Effector memory CD8-positive, alpha-beta T cell (primary cell): ENCODE data around the gene CDA.

ENCODE experiments used
- ATAC-seq: fragments of 150-1000 bp; cut with Tn5 transposase; replicated peaks from 2 replicates; pipeline ENCODE4 v1.10.0; 2021; ENCODE audit warnings: mild to moderate bottlenecking, moderate library complexity
- DNase-seq, 3 experiments: peaks; one replicate each; pipeline ENCODE4 v3.0.0; 2021
- H3K27ac Mint-ChIP-seq, 2 donors: one replicate each; pipeline ENCODE4 v1.8.0; 2022; ENCODE audit warnings: mild to moderate bottlenecking in 2 of 2, mixed read lengths in 2 of 2, moderate library complexity in 2 of 2
- H3K27me3 Mint-ChIP-seq, 2 donors: one replicate each; pipeline ENCODE4 v1.8.0; 2022; ENCODE audit warnings: mixed read lengths in 2 of 2
- H3K36me3 Mint-ChIP-seq: one replicate; pipeline ENCODE4 v1.8.0; 2022; ENCODE audit warnings: mild to moderate bottlenecking, moderate library complexity, mixed read lengths; ENCODE audit not compliant: insufficient read depth
- H3K4me1 Mint-ChIP-seq, 2 donors: one replicate each; pipeline ENCODE4 v1.8.0; 2022; ENCODE audit warnings: low read depth in 2 of 2, mixed read lengths in 2 of 2
- H3K4me3 Mint-ChIP-seq, 2 donors: one replicate each; pipeline ENCODE4 v1.8.0; 2022; ENCODE audit warnings: mild to moderate bottlenecking in 2 of 2, mixed read lengths in 2 of 2, moderate library complexity in 2 of 2
- H3K9me3 Mint-ChIP-seq, 2 donors: one replicate each; pipeline ENCODE4 v1.8.0; 2022; ENCODE audit warnings: mixed read lengths in 2 of 2

Gene CDA

DNA sequence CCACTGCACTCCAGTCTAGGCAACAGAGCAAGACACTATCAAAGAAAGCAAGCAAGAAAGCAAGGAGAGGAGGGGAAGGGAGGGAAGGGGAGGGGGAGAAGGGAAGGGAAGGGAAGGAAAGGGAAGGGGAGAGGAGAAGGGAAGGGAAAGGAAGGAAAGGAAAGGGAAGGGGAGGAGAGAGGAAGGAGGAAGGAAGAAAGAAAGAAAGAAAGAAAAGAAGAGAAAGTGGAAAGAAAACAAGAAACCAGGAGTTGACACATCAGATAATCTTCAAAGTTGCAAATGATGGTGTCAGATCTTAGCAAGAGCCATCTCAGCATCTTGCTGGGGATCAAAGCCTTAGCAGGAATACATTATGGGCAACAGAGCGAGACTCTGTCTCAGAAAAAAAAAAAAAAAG, 14.9 kb upstream of the CDA start:
- peaks cover 0 to 2% of the 10 kb centered on the region in 2 donors for H3K4me1 Mint-ChIP-seq
- H3K4me3 Mint-ChIP-seq, result no peak overlapping the region
- no peak for ATAC-seq
- H3K36me3 Mint-ChIP-seq, result no peaks in the 10 kb centered on the region
- H3K27me3 Mint-ChIP-seq, result peaks cover 57 to 63% of the 10 kb centered on the region in 2 donors
- DNase-seq, result no peak
- no peak overlapping the region for H3K27ac Mint-ChIP-seq
- H3K9me3 Mint-ChIP-seq, result peaks cover 0 to 2% of the 10 kb centered on the region in 2 donors

DNA sequence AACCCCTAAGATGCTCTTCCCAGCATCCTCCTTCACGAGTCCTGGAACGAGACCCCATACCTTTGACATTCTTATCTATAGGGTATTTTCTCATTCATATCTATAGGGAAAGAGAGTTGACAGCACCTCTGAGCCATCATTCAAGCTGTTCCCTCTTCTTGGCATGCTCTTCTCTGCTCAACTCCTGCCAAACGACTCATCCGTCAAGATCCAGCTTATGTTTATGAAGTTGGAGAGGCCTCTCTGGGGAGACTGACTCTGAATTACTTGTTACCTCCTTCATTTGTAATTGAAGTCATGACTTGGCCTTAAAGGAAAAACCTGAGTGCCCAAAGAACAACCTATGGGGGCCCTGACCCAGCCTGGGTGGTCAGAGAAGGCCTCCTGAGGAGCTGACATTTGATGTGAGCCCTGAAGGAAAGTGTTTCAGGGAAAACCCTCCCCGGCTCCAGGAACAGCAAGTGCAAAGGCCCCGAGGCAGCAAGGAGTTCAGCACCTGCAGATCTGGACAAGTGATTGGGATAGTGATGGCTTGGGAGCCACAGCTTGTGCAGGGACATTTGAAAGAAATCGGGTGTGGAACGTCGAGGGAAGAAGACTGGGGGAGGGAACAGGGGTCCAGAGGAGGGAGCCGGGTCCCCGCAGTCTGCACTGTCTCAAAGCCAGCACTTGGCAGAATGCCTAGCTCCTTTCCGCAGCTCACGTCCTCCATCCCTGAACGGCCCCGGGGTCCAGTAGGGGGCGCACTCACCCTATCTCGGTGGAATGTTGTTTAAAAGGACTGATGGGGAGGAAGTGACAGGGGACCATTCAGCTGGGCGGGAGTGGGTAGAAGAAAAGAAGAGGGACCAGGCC, 14.0 kb upstream of the CDA start:
- Mint-ChIP-seq H3K27ac (no peak overlapping the region), H3K4me3 (no peak overlapping the region), H3K9me3 (no peaks in the 10 kb centered on the region), H3K27me3 (peaks cover 48 to 59% of the 10 kb centered on the region in 2 donors), H3K4me1 (peaks cover 0 to 2% of the 10 kb centered on the region in 2 donors), H3K36me3 (no peaks in the 10 kb centered on the region)
- DNase-seq (peak in 2 of 3 experiments; percentile 21 to 38), ATAC-seq (peak; percentile 48)

DNA sequence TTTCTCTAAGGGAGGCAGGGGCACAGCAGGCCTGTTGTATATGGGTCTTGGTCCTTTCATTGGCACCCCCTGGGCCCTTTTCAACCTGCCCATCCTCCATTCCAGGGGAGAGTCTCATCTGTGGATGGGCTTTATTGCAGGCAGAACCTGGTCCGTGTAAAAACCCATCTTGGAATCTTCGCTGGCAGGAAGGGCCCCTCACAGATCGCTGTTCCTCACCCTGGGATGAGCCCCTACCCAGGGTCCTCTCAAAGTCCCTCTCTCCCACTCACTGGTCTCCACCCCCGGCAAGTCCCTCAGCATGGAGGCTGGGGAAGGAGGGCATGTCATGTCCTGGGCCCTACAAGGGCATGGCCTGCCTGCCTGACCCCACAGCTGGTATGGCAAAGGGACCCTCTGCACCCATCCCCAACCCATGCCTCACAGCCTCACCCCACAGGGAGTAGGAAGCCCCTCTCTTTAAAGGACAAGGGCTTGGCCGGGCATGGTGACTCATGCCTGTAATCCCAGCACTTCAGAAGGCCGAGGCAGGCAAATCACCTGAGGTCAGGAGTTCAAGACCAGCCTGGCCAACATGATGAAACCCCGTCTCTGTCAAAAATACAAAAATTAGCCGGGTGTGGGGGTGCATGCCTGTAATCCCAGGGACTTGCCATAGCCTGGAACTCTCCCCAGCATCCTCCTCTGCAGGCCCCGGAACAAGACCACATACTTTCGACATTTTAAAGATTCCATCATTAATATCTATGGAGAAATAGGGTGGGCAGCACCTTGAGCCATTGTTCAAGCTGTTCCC, 13.2 kb upstream of the CDA start:
- no peaks in the 10 kb centered on the region for H3K36me3 Mint-ChIP-seq
- peaks cover 40 to 51% of the 10 kb centered on the region in 2 donors for H3K27me3 Mint-ChIP-seq
- H3K9me3 Mint-ChIP-seq, result no peaks in the 10 kb centered on the region
- H3K4me1 Mint-ChIP-seq, result peaks cover 0 to 2% of the 10 kb centered on the region in 2 donors
- no peak overlapping the region for H3K27ac Mint-ChIP-seq
- no peak for ATAC-seq
- no peak for DNase-seq
- no peak overlapping the region for H3K4me3 Mint-ChIP-seq

DNA sequence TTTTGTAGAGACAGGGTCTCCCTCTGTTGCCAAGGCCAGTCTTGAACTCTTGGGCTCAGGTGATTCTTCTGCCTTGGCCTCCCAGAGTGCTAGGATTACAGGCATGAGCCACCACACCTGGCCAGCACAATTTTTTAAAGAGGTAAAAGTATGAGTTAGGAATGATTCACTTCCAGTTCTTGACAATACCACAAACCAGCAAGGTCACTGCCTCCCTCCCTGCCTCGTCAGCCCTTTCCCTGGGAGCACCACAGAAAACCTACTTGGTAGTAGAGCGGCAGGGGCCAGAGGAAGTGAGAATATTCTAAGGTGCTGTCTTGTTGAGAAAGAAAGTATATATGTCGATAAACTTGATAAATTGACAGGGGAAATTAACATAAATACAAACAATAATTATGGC, 10.8 kb upstream of the CDA start:
- no peak for DNase-seq
- no peak overlapping the region for H3K4me3 Mint-ChIP-seq
- no peak overlapping the region for H3K27ac Mint-ChIP-seq
- no peak for ATAC-seq
- H3K4me1 Mint-ChIP-seq, result peaks cover 0 to 2% of the 10 kb centered on the region in 2 donors
- H3K9me3 Mint-ChIP-seq, result no peaks in the 10 kb centered on the region
- no peaks in the 10 kb centered on the region for H3K36me3 Mint-ChIP-seq
- H3K27me3 Mint-ChIP-seq, result peaks cover 25 to 38% of the 10 kb centered on the region in 2 donors

GRCh38 chr1:20578721-20579395, 10.0 kb upstream of the CDA start:
- H3K36me3 Mint-ChIP-seq, result no peaks in the 10 kb centered on the region

DNA sequence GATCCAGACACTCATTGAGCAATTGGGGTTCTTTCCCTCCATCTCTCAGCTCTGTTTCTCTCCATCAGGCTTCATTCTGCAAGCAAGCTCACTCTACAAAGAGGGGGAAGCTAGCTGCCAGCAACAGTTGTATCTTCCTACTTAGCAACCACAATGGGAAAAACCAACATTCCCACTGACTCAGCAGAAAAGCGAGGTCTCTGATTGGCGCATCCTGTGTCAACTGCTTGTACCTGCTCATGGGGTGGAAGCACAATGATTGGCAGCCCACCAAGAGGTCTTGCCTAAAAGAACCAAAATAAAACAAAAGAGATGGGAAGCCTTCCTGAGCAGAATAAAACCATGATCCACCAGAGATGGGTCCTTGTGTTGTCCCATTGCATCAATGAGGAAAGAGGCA, 4.0 kb upstream of the CDA start:
- no peak for ATAC-seq
- Mint-ChIP-seq H3K9me3 (no peaks in the 10 kb centered on the region), H3K27ac (no peak overlapping the region), H3K36me3 (no peaks in the 10 kb centered on the region), H3K4me1 (peaks cover 10% of the 10 kb centered on the region in 2 donors), H3K27me3 (peaks cover 35 to 54% of the 10 kb centered on the region in 2 donors), H3K4me3 (no peak overlapping the region)
- DNase-seq, result no peak

More at GRCh38 chr1:20578721-20579395, 10.0 kb upstream of the CDA start:
- Mint-ChIP-seq H3K27ac (no peak overlapping the region), H3K27me3 (peaks cover 17 to 30% of the 10 kb centered on the region in 2 donors), H3K4me3 (no peak overlapping the region), H3K9me3 (no peaks in the 10 kb centered on the region), H3K4me1 (peaks cover 0 to 2% of the 10 kb centered on the region in 2 donors)
- no peak for ATAC-seq
- DNase-seq, result no peak

GRCh38 chr1:20586953-20587660, 1.8 kb upstream of the CDA start:
- no peaks in the 10 kb centered on the region for H3K9me3 Mint-ChIP-seq

DNA sequence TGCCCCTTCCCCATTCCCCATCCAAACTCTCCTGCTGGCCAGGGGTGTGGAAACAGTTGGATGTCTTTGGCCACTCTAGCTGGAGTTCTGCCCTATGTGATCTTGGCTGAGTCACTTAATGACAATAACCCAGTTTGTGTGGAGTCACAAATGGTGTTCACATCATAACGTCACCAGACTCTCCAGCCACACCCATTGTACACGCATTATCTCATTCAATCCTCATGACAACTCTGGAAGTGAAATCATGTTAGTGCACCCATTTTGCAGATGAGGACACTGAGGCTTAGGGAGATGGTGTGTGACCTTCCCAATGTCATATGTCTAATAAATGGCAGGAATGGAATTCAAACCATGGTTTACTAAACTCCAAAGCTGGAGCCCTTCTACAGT, 1.2 kb upstream of the CDA start:
- Mint-ChIP-seq H3K27ac (no peak overlapping the region), H3K27me3 (peaks cover 59 to 82% of the 10 kb centered on the region in 2 donors), H3K4me3 (no peak overlapping the region), H3K4me1 (peaks cover 10 to 11% of the 10 kb centered on the region in 2 donors), H3K9me3 (no peaks in the 10 kb centered on the region), H3K36me3 (no peaks in the 10 kb centered on the region)
- no peak for DNase-seq
- no peak for ATAC-seq

More at GRCh38 chr1:20586953-20587660, 1.8 kb upstream of the CDA start:
- no peak overlapping the region for H3K27ac Mint-ChIP-seq
- H3K36me3 Mint-ChIP-seq, result no peaks in the 10 kb centered on the region
- peaks cover 10 to 11% of the 10 kb centered on the region in 2 donors for H3K4me1 Mint-ChIP-seq
- no peak overlapping the region for H3K4me3 Mint-ChIP-seq
- DNase-seq, result no peak
- no peak for ATAC-seq
- H3K27me3 Mint-ChIP-seq, result peaks cover 54 to 77% of the 10 kb centered on the region in 2 donors

DNA sequence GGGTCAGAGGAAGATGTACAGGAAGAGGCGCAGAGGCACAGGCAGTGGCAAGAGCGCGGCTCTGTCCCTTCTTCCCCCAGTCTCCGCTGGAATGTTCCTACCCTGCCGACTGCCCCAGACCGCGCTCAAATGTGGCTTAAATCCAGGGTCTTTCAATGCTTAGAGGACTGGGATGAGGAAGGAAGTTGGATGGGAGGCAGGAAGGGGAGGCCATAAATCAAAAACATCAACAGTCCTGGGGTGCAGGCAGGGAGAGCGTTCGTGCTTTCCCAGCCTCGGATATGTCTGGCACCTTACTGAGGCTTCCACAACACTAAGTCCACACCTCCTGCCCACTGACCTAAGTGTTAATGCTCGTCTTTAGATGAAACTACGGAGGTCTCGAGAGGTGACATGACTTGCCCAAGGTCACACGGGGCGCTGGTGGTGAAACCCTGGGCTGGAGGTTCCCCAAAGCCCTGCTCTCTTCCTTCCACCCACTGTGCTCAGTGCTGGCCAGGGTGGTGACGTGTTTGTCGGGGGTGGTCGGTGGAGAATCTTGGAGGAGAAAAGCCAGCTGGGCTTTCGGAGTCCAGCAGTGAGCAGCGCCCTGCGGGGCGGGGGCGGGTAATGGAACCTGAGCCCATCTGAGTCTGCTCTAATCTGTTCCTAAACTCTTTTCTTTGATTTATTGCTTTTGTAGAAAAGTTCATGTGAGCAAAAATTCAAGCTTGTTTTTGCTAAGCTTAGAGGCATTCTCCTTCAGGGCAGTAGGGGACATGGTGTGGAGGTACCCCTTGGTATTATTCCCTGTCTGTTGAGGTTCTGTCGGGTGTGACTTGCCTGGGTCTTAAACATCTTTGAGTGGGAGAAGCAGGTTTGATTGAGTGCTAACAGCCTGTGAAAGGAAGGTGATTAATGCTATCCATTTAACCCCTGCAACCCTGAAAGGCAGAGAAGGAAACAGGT, 708 bp downstream of the CDA start:
- Mint-ChIP-seq H3K36me3 (no peaks in the 10 kb centered on the region), H3K27ac (peak overlapping the region in 1 of 2 donors; percentile 82), H3K4me1 (peaks cover 10 to 11% of the 10 kb centered on the region in 2 donors), H3K9me3 (no peaks in the 10 kb centered on the region), H3K4me3 (peak overlapping the region in 1 of 2 donors; percentile 45), H3K27me3 (peaks cover 71 to 95% of the 10 kb centered on the region in 2 donors)
- ATAC-seq, result peak; percentile 41
- DNase-seq, result no peak

GRCh38 chr1:20590306-20590777, 1.4 kb downstream of the CDA start:
- Mint-ChIP-seq H3K4me1 (peaks cover 10 to 11% of the 10 kb centered on the region in 2 donors), H3K36me3 (no peaks in the 10 kb centered on the region), H3K9me3 (no peaks in the 10 kb centered on the region), H3K27ac (no peak overlapping the region), H3K27me3 (peaks cover 72 to 95% of the 10 kb centered on the region in 2 donors), H3K4me3 (no peak overlapping the region)
- DNase-seq (no peak), ATAC-seq (no peak)

GRCh38 chr1:20593756-20594155, 4.9 kb downstream of the CDA start:
- H3K27me3 Mint-ChIP-seq, result peaks cover 63 to 69% of the 10 kb centered on the region in 2 donors
- peaks cover 8 to 11% of the 10 kb centered on the region in 2 donors for H3K4me1 Mint-ChIP-seq
- H3K4me3 Mint-ChIP-seq, result no peak overlapping the region
- H3K9me3 Mint-ChIP-seq, result no peaks in the 10 kb centered on the region
- no peak for DNase-seq
- no peaks in the 10 kb centered on the region for H3K36me3 Mint-ChIP-seq
- ATAC-seq, result no peak
- H3K27ac Mint-ChIP-seq, result no peak overlapping the region

DNA sequence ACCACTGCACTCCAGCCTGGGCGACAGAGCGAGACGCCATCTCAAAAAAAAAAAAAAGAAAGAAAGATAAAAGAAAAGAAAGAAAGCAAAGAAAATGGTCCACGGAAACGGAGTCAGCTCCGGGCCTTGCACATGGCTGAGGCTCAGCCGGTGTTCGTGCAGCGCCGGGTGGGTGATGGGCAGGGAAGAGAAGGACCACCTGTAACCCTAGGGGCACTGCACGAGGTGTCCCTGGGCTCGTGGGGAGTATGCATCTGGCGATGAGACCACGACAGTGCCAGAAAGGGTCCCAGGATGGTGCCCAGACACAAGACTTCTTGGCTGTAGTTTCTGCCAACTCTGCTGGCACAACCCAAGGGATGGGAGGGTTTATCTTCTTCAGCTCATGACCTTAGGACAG, 5.8 kb downstream of the CDA start:
- H3K27me3 Mint-ChIP-seq, result peaks cover 56 to 59% of the 10 kb centered on the region in 2 donors
- no peak overlapping the region for H3K27ac Mint-ChIP-seq
- no peaks in the 10 kb centered on the region for H3K9me3 Mint-ChIP-seq
- ATAC-seq (no peak), DNase-seq (no peak)
- no peak overlapping the region for H3K4me3 Mint-ChIP-seq
- peaks cover 0 to 3% of the 10 kb centered on the region in 2 donors for H3K4me1 Mint-ChIP-seq
- peaks cover 2% of the 10 kb centered on the region for H3K36me3 Mint-ChIP-seq
